GM12875 (cell line): ENCODE measurements around the gene PAPPA.

Experiments used
- H3K4me3 ChIP-seq: one replicate; pipeline ENCODE4 v1.5.1; 2011; ENCODE audit warnings: low read depth, low read length, control low read depth
- CTCF ChIP-seq: IDR thresholded peaks from 2 replicates; pipeline ENCODE4 v1.5.1; 2011; ENCODE audit warnings: low read depth, mild to moderate bottlenecking, control low read depth, inconsistent platforms, low read length, moderate library complexity, borderline replicate concordance; ENCODE audit not compliant: insufficient read depth

The PAPPA gene

GRCh38 chr9:116274293-116274692 lies 120.7 kb downstream of the PAPPA start:
- no peak overlapping the region for H3K4me3 ChIP-seq
- TF ChIP-seq CTCF: no peak

GRCh38 chr9:116275418-116276195 lies 122.0 kb downstream of the PAPPA start:
- no peak for TF ChIP-seq CTCF
- H3K4me3 ChIP-seq: no peak overlapping the region

GRCh38 chr9:116276196-116276493 lies 122.6 kb downstream of the PAPPA start:
- TF ChIP-seq CTCF: no peak
- no peak overlapping the region for H3K4me3 ChIP-seq

- no peak for TF ChIP-seq CTCF
- H3K4me3 ChIP-seq: no peak overlapping the region
Measured at GRCh38 chr9:116276651-116277121, 123.1 kb downstream of the PAPPA start.

- no peak overlapping the region for H3K4me3 ChIP-seq
- no peak for TF ChIP-seq CTCF
Measured at GRCh38 chr9:116278326-116278725, 124.7 kb downstream of the PAPPA start.

GRCh38 chr9:116279230-116279629 lies 125.6 kb downstream of the PAPPA start:
- TF ChIP-seq CTCF: no peak
- H3K4me3 ChIP-seq: no peak overlapping the region

- TF ChIP-seq CTCF: no peak
- no peak overlapping the region for H3K4me3 ChIP-seq
Measured at GRCh38 chr9:116280529-116280928, 126.9 kb downstream of the PAPPA start.
